COLO668 (cell line): Measurements from ENCODE around the gene CR2.
"Not testable (repeated sequence)": the region's sequence is repeated elsewhere in the genome, so short reads cannot be mapped to it uniquely, and the experiment has no call there.

Experiments used
- DNase-seq: peaks from one replicate; lab custom pipeline; 2025; ENCODE audit not compliant: unreplicated experiment; lab: John Stamatoyannopoulos, UW

CR2 gene

GRCh38 chr1:207454046-207454964 is at the start of gene CR2:
Gene CR2 (plus strand): TSS chr1:207454328. CDS start chr1:207454419, 91 bp downstream.
- peak; percentile 88 for DNase-seq

- DNase-seq, result no peak
These were observed 49.1 kb upstream of the CR2 start for GRCh38 chr1:207404849-207405525.

- DNase-seq, result no peak
These were observed 48.3 kb upstream of the CR2 start for GRCh38 chr1:207405814-207406213.

GRCh38 chr1:207407655-207408260 is 46.4 kb upstream of the CR2 start:
- DNase-seq, result no peak

- DNase-seq, result no peak
These were observed 41.3 kb upstream of the CR2 start for GRCh38 chr1:207412845-207413244.

- DNase-seq, result no peak
These were observed 39.5 kb upstream of the CR2 start for GRCh38 chr1:207414606-207415108.

DNA sequence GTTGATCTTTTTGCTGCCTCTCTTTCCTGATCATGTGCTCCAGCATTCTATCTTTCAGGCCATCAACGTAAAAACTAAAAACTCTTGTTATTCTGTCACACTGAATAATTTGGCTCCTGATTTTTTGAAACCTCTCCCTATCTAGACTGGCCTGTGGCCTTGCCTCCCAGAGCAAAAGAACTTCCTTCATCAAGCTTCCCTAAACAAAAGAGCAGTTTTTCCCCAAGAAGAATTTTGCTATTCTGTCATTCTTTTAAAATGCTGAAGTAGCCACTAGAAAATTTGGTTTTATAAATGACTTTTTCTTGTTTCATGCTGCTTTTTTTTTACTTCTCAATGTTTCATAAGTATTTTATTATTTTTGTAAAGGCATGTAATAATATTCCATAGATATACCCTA is 37.1 kb upstream of the CR2 start:
- no peak for DNase-seq

DNA sequence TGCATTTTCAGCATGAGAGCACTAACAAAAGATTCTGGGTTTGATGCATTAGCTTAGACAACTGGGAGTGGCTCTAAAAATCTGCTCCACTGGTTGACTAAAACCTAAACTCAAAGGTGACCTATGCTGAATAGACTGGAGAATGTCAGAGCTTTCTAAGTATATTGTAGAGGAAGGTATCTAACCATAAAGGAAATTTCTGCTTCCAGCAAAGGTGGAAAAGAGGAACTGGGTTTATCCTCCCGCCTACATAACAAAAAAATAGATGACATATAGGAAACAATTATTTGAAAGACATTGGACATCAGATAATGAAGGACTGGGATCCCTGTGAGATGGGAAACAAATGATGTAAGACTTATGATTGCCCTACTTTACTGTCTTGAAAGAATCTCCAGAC is 35.8 kb upstream of the CR2 start:
- DNase-seq, result no peak

DNA sequence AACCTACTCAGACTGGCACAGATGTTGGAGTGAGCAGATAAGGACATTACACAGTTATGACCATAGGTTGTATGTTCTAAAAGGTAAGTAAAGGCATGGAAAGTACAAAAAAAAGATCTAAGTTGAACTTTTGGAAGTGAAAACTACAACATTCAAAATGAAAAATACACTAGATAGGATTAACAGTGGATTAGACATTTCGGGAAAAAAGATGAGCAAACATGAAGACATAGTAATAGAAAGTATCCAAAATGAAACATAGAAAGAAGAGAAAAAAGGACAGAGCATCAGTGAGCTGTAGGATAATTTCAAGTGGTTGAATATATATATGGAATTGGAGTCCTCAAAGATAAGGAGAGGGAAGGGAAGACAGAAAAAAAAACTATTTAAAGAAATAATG is 34.0 kb upstream of the CR2 start:
- no peak for DNase-seq

DNA sequence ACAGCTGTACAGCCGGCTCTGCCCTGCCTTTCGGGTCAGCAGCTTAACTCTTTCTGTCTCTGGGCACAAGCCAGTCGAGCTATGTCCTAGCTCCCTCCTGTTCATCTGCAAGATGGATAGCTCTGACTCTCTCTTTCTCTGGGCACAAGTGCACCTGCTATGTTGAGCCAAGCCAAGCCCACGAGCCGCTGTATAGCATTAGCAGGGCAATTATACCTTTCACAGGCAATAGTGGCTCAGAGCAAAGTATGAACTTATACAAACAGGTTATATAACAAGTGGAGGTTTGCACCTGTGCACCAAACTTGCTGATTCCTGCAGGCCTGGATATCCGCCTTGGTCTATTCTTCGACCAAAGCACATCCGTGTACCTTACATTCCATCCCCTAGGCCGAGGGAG is 33.0 kb upstream of the CR2 start:
- DNase-seq, result no peak

DNA sequence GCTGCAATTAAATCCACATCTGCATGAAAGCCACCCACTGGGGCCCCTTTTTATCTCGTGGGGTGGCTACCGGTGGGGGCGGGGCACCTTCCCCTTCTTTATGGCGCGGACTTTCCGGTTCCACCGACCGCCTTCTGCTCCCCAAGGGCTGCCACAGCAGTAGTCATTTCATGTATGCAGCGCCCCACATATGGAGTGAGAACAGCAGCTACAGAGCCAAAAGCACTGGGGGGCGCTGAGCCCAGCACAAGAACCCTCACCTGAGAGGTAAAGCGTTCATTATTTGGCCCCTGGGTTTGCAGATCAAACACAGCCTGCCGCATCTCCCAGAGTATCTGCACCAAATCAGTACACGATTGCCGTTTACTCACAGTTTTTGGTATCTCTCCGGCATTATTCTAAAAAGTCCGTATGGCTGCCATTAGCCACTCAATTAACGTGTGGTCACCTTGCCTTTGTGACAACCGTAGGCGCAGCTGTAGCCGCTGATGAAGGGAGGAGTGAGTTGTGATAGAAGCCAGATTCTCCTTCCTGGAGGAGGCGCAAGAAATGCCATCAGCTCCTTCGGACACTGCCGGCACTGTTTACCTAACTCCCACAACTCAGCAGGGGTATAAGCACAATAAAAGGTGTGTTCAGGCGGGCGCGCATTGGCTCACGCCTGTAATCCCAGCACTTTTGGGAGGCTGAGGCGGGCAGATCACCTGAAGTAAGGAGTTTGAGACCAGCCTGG is 30.4 kb upstream of the CR2 start:
- no peak for DNase-seq

DNA sequence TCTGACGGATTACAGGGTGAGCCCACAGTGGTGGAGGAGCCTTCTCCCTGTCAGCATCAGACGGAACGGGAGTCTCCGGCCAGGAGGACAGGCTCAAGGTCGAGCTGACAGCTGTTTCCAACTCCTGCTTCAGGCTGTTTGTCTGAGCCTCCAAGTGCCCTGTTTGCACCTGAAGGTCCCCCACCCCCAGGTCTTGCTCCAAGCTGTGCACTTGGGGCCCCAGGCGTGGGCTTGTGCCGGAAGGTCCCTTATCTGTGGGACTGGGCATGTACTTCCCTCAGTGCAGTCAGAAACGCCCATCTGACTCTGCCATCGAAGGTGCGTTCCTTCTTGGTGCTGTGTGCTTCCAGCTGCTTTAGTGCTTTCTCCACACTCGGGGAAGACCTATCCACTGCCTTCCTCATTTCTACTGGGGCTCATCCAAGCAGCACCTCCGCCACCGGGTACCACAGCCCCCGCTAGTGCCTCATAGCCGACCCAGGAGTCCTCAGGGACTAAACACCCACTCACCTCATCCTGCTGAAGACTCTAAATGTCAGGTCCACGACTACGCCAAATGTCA is 29.5 kb upstream of the CR2 start:
- no peak for DNase-seq

DNA sequence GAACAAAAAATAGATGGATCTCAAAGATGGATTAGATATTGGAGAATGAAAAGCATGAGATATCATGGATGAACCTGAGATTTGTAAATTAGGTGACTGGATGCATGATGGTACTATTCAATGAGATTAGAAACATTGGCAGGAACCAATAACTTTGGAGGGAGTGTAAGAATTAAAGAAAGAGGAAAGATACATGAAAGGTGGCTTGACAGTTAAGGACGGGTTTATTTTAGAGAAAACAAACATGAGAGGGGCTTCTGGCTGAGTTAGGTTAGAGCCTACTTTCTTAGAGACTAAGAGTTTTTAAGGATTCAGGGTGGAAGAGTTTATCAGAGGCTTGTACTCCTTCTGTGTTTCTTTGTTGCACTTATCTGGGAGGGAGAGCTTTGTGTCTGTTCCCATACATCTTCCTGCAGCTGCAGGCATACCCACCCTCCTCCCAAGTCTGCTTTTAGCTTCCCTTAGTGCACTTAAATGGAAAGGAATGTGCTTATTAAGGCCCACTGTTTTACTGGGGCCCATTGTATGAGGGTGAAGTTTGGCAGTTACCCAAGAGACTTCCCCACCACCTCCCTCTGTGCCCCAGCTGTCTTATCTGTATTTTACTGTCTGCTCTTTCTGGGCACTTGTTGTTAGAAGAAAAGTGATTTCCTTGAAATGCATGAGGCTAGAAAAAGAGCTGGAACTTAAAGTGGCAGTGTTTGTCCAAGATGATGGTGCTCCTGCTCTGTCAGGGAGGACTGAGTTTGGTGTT is 26.1 kb upstream of the CR2 start:
- DNase-seq, result no peak

DNA sequence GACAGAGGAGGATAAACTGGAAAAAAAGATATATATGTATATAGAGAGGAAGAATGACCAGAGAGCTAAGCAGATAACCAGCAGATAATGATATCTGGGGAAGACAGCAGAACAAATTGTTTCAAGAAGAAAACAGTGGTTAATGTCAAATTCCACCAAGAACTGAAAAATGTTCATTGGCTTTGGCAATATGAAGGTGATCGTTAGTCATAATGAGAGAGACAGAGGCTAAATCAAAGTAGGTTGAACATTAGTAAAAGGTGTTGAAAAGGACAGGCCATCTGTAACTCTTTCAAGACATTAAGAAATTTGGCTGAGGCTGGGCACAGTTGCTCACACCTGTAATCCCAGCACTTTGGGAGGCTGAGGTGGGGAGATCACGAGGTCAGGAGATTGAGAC is 25.3 kb upstream of the CR2 start:
- no peak for DNase-seq

DNA sequence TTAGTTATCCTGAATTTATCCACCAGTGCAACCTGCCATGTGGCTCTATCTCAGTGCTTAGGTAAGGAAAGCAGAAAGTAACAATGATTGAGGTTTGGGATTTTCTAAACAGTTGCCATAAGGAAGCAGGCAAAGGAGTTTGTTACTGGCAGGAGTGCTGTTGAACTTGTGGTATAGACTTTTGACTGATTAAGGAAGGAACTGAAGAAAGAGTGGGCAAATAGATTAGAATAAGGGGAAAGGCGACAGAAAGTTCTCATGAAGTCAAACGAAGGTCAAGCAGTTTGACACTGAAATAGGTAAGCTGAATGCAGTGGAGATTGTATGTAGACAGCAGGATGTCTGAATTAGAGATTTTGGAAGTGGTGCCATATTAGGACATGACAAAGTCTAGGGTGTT is 24.2 kb upstream of the CR2 start:
- no peak for DNase-seq

GRCh38 chr1:207430602-207431001 is 23.5 kb upstream of the CR2 start:
- DNase-seq, result no peak

DNA sequence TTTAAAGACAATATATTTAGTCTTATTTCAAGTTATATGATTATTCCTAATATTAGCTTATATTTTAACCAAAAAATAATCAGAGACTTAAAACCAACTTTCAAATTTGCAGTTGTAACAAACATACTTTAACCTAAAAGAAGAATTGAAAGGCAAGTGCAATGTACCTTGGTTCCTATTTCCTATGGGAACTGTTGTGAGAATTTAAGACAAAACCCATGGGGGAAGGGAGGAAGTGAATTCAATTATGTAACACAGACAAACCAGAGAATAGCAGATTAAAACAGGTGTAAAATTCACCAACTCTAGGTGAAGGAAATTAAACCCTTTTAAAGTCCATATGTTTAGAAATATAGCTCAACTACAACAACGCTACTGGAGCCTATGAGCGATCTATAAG is 22.6 kb upstream of the CR2 start:
- no peak for DNase-seq

- DNase-seq, result no peak
These were observed 20.7 kb upstream of the CR2 start for GRCh38 chr1:207433435-207433834.

DNA sequence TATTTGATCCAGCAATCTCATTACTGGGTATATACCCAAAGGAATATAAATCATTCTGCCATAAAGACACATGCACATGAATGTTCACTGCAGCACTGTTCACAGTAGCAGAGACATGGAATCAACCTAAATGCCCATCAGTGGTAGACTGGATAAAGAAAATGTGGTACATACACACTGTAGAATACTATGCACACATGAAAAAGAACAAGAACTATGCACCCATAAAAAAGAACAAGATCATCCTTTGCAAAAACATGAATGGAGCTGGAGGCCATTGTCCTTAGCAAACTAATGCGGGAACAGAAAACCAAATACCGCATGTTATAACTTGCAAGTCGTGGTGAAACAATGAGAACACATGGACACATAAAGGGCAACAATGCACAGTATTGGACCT is 17.4 kb upstream of the CR2 start:
- not testable (repeated sequence) for DNase-seq

DNA sequence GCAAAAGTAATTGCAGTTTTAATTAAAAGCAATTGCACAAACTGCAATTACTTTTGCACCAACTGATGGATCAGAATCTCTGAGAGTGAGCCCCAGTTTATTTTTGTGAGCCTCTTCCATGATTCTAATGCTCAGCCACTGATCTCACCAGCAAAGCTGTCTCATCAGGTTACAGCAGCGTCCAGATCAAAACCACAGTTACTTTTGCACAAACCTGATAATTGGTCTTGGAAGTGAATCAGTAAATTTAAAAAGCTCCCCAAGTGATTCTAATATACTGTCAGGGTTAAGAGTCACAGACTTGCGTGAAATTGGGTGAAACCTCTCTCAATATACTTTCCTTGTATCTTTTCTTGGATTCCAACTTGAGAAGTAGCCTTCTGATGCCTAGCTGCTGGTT is 13.5 kb upstream of the CR2 start:
- DNase-seq, result no peak
